Measurements from ENCODE around the gene LIME1. TPM values are rescaled to one million over a fixed set of nuclear protein-coding genes. Genes with fewer than 3 reads are reported as not detected.
"Not testable (repeated sequence)": the region's sequence is repeated elsewhere in the genome, so short reads cannot be mapped to it uniquely, and the experiment has no call there.

Gene LIME1
- total RNA-seq, 1 experiment from 2014 or later, result 5.8 TPM

DNA sequence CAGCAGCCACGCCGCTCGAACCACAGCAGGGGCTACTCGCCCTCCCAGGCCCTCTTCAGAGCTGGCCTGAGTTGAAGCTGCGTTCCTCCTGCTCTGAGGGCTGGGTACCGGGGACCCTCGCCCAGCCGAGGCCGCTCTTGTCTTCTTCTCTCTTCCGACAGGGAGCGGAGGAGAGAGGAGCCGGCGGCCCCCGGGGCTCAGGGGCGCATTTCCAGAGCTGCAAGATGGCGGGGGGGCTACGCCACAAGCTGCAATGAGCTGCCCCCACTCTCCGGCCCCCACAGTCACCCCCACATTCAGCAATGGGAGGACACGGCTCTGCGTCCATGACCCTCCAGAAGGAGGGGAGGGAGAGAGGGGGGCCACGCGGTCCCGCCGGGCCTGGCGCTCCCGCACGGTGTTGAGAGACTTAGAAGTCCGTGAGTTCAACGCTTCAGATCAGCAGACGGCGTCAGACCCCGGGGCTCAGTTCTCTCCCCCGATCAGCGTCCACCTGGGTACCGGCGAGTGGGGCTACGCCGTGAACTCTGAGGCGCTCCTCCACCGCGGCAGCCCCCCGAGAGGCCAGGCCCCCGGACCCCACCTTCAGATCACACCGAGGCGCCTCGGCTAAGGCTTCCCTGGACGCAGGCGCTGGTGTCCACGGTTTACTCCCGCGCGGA is 34.7 kb downstream of the LIME1 start:
- no peak for DNase-seq (ENCODE audit: low read depth)

DNA sequence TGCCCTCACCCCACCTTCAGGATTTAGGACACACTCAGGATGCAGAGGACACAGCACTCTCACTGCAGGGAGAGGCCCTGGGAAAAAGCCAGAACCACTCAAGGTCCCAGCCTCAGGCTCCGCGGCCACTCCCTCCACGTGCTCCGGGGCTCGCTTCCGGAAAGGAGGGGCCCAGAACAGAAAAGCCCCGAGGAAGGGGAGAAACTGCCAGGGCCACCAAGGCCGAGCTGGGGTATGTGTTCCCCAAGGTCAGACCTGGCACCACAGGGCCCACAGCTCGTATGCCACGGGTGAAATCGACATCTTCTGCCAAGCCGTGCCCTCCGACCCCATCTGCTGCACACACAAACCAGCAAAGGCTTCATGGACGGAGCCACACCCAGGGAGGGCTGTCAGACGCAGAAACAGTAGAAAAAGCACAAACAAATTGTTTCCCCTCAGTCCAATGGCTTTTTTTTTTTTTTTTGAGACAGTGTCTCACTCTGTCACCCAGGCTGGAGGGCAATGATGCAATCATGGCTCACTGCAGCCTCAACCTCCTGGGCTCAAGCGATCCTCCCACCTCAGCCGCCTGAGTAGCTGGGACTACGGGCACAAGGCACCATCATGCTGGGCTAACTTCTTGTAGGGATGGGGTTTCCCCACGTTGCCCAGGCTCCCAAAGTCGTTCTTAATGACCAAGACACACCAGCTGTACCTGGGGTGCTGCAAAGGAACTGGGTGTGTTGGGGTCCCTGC is 36.5 kb downstream of the LIME1 start:
- no peak for DNase-seq (ENCODE audit: low read depth)

DNA sequence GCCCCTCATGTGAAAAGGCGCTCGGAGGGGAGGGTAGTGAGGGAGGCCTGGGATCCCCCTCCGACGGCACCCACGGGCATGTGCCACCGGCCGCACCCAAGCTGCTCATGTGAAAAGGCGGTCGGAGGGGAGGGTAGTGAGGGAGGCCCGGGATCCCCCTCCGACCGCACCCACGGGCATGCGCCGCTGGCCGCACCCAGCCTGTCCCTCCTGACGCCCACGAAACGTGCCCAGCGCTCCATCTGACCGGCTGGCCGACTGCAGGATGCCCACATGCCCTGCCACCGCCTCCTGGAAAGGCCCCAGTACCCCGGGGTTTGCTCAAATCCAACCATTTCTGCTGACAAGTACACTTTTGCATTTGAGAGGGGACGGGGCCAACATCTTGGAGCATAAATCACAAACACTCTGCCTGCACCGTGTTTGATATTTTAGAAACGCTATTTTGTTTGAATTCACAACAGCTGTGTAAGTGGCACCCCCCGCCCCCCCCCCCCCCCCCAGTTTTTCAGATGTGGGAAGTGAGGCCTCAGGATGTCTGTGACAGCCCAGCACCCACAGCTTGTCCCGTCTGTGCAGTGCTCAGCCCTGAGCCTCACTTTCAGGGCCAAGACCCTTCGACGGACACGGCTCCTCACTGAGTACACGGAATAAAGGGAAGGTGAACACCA is 37.2 kb downstream of the LIME1 start:
- no peak for DNase-seq (ENCODE audit: low read depth)

DNA sequence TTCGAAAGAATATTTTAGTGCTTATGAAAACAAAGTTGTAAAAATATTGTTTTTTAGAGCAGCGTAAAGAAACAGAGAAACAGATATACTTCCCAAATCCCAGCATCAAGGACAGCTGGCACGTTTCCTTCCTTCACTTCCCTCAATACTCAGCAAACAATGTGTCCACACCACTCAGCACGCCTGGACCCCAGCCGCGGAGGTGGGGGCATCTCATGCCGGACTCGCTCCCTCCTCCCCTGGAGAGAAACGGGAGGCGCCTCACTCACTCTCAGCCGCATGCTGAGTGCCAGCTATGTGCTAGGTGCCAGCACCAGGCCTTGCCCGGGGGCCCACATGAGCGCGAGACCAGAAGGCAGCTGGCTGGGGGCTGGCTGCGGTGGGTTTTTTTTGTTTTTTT is 37.8 kb downstream of the LIME1 start:
- no peak for DNase-seq (ENCODE audit: low read depth)

DNA sequence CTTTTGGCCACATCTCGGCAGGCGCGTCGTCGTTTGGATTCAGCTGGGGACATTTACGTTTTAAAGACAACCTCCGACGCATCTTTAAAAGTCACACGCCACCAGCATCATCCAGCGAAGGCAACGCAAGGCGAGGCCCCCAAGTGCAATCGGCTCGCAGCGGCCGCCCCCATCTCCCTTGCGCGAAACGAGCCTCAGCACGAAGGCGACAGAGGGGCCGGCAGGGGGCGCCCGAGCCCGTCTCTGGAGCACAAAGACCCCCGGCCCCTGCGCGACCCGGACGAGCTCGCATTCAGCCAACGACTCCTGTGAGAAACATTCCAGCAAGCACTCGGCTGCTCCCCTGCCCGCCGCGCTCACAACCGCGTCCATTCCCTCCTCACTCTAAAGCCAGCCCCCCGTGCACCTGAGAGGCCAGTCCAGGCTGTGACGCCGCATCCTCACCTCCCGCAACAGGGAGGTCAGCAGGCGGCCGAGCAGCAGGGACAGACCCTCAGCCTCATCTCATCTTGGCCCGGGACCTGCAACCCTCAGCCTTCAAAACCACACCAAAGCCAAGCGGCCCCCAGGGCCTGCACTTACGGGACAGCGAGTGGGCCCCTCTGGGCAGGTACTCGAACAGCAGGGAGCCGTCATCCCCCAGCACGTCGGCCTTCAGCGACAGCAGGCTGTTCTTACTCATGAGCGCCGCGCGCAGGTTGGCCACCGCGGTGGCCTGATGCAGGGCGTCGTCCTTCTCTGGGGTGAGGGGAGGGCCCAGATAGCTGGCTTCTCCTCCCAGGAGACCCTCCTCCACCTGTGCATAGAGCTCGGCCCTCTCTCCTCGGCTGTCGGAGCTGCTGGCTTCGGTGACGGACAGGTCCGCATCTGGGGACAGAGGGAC is 38.9 kb downstream of the LIME1 start:
- DNase-seq (ENCODE audit: low read depth), result no peak

DNA sequence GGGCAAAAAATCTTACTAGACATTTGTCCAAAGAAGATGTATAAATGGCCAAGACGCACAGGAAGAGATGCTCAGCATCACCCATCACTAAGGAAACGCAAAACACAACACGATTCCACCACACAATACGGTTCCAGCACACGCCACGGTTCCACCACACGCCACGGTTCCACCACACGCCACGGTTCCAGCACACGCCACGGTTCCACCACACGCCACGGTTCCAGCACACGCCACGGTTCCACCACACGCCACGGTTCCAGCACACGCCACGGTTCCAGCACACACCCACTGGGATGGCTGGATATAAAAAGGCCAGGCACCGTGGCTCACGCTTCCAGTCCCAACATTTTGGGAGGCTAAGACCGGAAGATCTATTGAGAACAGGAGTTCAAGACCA is 40.4 kb downstream of the LIME1 start:
- not testable (repeated sequence) for DNase-seq (ENCODE audit: low read depth)

DNA sequence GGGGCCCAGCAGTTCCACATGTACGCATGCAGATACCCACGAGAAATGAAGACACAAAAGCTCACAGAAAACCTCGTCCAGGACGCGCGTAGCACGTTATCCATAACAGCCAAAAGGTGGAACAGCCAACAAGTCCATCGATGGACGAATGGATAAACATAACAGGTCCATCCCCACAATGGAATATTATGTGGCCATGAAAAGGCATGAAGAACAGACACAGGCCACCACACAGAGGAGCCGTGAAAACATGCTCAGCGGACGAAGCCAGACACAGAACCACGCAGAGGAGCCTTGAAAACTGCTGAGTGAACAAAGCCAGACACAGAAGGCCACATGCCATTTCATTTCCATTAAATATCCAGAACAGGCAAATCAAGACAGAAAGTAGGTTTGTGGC is 41.1 kb downstream of the LIME1 start:
- DNase-seq (ENCODE audit: low read depth), result no peak

DNA sequence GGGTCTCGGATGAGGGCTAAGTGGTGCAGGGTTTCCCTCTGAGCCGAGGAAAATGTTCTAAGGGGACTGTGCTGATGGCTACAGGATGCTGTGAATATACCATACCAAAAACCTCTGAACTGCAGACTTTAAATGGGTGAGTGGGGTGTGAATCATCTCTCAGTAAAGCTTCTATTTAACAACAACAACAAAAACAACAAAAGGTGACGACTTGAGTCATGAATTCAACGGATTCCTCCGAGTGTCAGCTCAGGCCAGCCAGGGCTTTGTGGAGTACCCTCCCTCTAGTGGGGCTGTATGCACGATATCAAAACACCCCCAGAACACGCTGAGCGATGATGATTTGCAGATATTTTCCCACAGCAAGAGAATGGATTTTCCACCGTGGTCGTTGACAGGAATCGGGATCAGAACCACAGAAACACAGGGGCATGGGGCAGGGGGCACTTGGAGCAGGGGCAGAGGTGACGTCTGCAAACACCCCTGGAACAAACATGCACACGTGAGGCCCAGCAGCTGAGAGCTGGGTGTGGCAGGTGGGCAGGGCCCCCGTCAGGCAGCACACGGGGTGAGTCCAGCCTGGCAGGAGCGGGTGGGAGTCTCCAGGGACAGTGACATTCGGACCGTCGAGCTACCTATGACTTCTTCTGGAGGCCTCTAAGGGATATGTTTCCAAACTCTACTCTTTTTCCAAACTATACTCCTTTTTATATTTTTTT is 41.7 kb downstream of the LIME1 start:
- DNase-seq (ENCODE audit: low read depth), result peak; percentile 11

DNA sequence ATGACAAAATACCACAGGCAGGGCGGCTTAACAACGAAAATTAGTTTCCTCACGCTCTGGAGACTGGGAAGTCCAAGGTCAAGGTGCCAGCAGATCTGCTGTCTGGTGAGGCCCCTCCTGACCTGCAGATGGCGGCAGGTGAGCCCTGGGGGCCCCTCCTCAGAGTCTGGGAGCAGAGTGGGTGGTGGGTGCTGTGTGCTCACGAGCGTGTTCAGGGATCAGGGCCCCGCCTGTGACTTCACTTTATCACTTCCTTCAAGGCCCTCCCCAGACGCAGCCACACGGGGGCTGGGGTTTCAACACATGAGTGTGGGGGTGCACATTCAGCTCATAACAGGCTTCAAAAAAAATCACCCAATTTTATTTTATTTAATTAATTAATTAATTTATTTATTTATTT is 42.4 kb downstream of the LIME1 start:
- DNase-seq (ENCODE audit: low read depth), result no peak

DNA sequence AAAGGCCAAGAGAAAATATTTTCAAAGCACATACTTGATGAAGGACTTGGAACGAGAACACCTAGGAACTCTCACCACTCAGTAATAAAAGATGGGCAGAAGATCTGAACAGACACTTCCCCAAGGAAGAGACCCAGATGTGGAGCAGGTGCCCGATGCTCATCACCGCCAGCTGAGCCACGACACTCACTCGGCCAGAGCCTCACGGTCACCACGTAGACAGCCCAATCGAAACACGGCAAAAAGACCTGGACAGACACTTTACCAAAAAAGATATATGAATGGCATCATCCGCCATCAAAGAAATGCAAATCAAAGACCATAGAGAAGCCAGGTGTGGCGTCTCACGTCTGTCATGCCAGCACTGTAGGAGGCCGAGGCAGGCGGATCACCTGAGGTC is 44.7 kb downstream of the LIME1 start:
- DNase-seq (ENCODE audit: low read depth), result no peak

DNA sequence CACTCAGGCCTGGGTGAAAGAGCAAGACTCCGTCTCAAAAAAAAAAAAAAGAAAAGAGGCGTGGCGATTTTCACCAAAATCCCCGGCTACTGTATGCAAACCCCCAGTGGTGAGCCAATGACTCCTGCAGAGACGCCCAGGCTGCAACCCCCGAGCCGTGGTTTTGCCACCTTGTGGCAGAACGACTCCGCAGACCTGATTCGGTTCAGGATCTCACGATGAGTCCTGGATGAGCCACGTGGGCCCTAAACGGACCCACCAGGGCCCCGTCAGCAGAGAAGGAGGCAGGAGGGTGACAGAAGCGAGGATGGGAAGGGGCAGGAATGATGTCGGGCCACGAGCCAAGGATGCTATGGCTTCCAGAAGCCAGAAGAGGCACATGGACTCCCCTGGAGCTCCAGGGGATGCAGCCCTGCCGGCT is 45.6 kb downstream of the LIME1 start:
- peak; percentile 17 for DNase-seq (ENCODE audit: low read depth)

DNA sequence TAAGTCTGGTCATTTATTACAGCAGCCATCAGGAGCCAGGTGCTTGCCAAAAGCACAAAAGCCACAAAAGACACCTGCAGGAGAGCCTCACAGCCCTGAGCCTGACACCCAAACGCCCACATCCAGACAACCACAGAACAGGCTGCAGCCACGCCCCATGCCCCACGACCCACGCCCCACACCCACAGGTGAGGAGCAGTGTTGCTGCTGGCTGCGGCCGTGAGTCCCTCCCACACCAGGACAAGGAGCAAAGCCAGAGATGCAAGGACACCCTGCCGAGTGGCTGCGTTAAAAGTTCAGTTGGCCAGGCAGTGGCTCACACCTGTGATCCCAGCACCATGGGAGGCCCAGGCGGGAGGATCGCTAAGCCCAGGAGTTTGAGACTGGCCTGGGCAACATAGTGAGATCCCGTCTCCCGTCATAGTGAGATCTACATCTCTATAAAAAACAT is 46.1 kb downstream of the LIME1 start:
- no peak for DNase-seq (ENCODE audit: low read depth)

DNA sequence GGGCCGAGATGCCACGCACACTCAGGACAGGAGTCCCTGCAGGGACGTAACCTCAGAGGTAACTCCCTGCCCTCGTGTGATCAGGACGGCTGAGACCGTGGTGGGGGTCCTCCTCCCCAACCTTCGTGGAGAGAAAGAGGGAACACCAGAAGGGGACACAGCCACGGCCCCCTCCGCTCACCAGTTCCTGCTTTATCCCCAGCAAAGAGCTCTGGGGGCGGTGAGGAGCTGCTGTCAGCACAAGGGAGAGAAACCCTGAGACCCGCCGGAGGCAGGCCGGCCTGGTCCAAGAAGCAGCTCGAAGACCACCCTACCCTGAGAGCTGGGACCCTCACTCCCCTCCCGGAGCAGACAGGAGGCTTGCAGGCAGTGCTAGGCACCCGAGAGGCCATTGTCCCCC is 47.5 kb downstream of the LIME1 start:
- no peak for DNase-seq (ENCODE audit: low read depth)

DNA sequence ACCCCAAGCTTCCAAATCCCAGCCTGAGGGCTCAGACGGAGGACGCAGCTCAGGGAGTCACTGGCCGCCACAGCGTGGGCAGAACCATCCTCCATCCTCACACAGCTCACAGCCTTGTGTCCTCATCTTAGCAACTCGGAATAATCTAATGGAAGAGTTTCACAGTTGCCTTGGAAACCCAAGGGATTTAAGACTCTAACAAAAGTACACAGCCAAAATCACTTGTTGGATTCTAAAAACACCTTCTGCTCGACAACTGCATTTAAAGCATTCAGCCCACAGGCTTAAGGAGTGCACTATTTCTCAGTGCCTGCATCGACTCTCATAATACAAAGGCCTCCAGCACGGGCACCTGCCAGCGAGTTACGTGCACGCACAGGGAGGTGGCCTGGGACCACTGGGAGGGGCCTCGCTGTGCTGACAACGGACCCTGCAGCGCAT is 49.2 kb downstream of the LIME1 start:
- DNase-seq (ENCODE audit: low read depth), result no peak

DNA sequence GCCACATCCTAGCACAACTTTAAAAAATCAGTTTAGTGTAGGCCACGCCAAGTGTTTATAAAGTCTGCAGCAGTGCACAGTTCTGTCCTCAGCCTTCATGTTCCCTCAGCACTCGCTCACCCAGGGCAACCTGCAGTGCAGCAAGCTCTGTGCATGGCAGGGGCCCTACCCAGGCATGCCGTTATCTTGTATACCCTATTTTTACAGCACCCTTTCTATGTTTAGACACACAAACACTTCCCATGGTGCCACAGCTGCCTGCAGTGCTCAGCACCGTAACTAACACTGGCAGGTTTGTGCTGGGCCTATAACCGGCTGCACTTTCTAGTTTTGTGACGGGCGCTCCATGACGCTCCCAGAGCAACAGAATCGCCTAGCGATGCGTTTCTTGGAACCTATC is 50.8 kb downstream of the LIME1 start:
- no peak for DNase-seq (ENCODE audit: low read depth)

DNA sequence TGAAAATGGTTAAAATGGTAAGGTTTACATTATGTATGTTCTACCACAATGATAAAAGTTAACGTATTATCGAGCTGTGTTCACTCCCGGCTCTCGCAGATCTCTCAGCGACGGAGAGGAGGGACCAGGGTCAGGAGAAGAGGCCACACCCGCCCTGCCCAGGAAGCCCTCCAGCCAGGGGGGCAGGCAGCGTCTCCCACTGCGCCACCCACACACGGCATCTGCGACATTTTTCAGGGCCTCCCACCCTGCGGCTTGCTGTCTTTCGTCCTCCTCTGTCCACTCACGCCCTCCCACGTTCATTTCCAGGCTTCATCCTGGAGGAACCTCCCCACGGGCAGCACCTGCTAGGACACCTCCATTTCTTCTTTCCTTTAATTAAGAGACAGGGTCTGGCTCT is 51.3 kb downstream of the LIME1 start:
- DNase-seq (ENCODE audit: low read depth), result no peak

Small RNA genes lying within 50 kb of the gene (small RNA-seq; reads per million reads assigned to genes)
- gene LIME1 (not detected), gene TNFRSF6B (not detected)

Other genes starting within 250 kb of the LIME1 start
- 203 and 276 TPM in 2 replicates for gene EEF1A2, start 237.6 kb upstream of the LIME1 start, total RNA-seq (2014; rRNA removed; shearing (Covaris generic))
- gene PPDPF, start 215.9 kb upstream of the LIME1 start, total RNA-seq (2014; rRNA removed; shearing (Covaris generic)), result 35.3 and 143 TPM in 2 replicates
- not detected in 2 replicates for gene PTK6, start 199.3 kb upstream of the LIME1 start, total RNA-seq (2014; rRNA removed; shearing (Covaris generic))
- not detected in 2 replicates for gene SRMS, start 188.9 kb upstream of the LIME1 start, total RNA-seq (2014; rRNA removed; shearing (Covaris generic))
- gene FNDC11, start 182.5 kb upstream of the LIME1 start, total RNA-seq (2014; rRNA removed; shearing (Covaris generic)), result not detected in 2 replicates
- 10.8 and 11.7 TPM in 2 replicates for gene HELZ2, start 162.4 kb upstream of the LIME1 start, total RNA-seq (2014; rRNA removed; shearing (Covaris generic))
- 18.3 and 22.0 TPM in 2 replicates for gene GMEB2, start 109.6 kb upstream of the LIME1 start, total RNA-seq (2014; rRNA removed; shearing (Covaris generic))
- gene STMN3, start 83.2 kb upstream of the LIME1 start, total RNA-seq (2014; rRNA removed; shearing (Covaris generic)), result 30.9 and 33.2 TPM in 2 replicates
- 13.1 and 19.3 TPM in 2 replicates for gene RTEL1, start 78.4 kb upstream of the LIME1 start, total RNA-seq (2014; rRNA removed; shearing (Covaris generic))
- 5.9 and 7.2 TPM in 2 replicates for gene TNFRSF6B, start 40.0 kb upstream of the LIME1 start, total RNA-seq (2014; rRNA removed; shearing (Covaris generic))
- gene ARFRP1, start 28.7 kb upstream of the LIME1 start, total RNA-seq (2014; rRNA removed; shearing (Covaris generic)), result 44.6 and 46.2 TPM in 2 replicates
- gene ZGPAT, start 28.6 kb upstream of the LIME1 start, total RNA-seq (2014; rRNA removed; shearing (Covaris generic)), result 29.1 and 29.6 TPM in 2 replicates
- 39.8 and 49.2 TPM in 2 replicates for gene SLC2A4RG, start 3.1 kb downstream of the LIME1 start, total RNA-seq (2014; rRNA removed; shearing (Covaris generic))
- gene ZBTB46, start 94.6 kb downstream of the LIME1 start, total RNA-seq (2014; rRNA removed; shearing (Covaris generic)), result 0.19 and 0.20 TPM in 2 replicates
- not detected in 2 replicates for gene ABHD16B, start 124.8 kb downstream of the LIME1 start, total RNA-seq (2014; rRNA removed; shearing (Covaris generic))
- 119 and 120 TPM in 2 replicates for gene TPD52L2, start 128.6 kb downstream of the LIME1 start, total RNA-seq (2014; rRNA removed; shearing (Covaris generic))
- 51.4 and 60.0 TPM in 2 replicates for gene DNAJC5, start 158.5 kb downstream of the LIME1 start, total RNA-seq (2014; rRNA removed; shearing (Covaris generic))
- gene UCKL1, start 219.8 kb downstream of the LIME1 start, total RNA-seq (2014; rRNA removed; shearing (Covaris generic)), result 17.1 and 26.0 TPM in 2 replicates
- gene ZNF512B, start 233.3 kb downstream of the LIME1 start, total RNA-seq (2014; rRNA removed; shearing (Covaris generic)), result 16.4 and 18.7 TPM in 2 replicates
- 3.6 and 7.6 TPM in 2 replicates for gene SAMD10, start 243.0 kb downstream of the LIME1 start, total RNA-seq (2014; rRNA removed; shearing (Covaris generic))
- gene PRPF6, start 244.5 kb downstream of the LIME1 start, total RNA-seq (2014; rRNA removed; shearing (Covaris generic)), result 60.8 and 66.3 TPM in 2 replicates